Mesenchymal stem cell (in vitro differentiated cells and primary cell): ENCODE data around the gene PLA2G6.

Experiments used
- DNase-seq: peaks from one replicate; pipeline ENCODE4 v3.0.0-alpha.2; 2013
- H2AFZ ChIP-seq: one replicate; pipeline ENCODE4 v1.6.1; 2013; ENCODE audit warnings: low read depth, mild to moderate bottlenecking, control low read depth, inconsistent platforms, low read length, moderate library complexity
- H2AK5ac ChIP-seq: 2 replicates; pipeline ENCODE4 v1.6.1; 2013; ENCODE audit warnings: low read length, moderate library complexity, mild to moderate bottlenecking, inconsistent platforms; ENCODE audit not compliant: severe bottlenecking
- H2BK120ac ChIP-seq: one replicate; pipeline ENCODE4 v1.6.1; 2013; ENCODE audit warnings: low read depth, mild to moderate bottlenecking, inconsistent platforms, low read length, moderate library complexity
- H2BK12ac ChIP-seq, 2 experiments: one replicate each; pipeline ENCODE4 v1.6.1; 2013; ENCODE audit warnings: inconsistent platforms in 2 of 2, low read length in 2 of 2, mild to moderate bottlenecking in 2 of 2, moderate library complexity in 2 of 2, control low read depth in 1 of 2
- H2BK15ac ChIP-seq: one replicate; pipeline ENCODE4 v1.6.1; 2013; ENCODE audit warnings: mild to moderate bottlenecking, low read depth, inconsistent platforms; ENCODE audit not compliant: poor library complexity, severe bottlenecking
- H2BK5ac ChIP-seq: 2 replicates; pipeline ENCODE4 v1.6.1; 2013; ENCODE audit warnings: low read depth, mild to moderate bottlenecking, low read length, control low read depth, inconsistent platforms; ENCODE audit not compliant: poor library complexity, severe bottlenecking
- H3K14ac ChIP-seq, 2 experiments: one replicate each; pipeline ENCODE4 v1.6.1; 2013; ENCODE audit warnings: inconsistent platforms in 2 of 2, low read length in 2 of 2, control low read depth in 1 of 2, mild to moderate bottlenecking in 1 of 2, moderate library complexity in 1 of 2
- H3K18ac ChIP-seq, 2 experiments: one replicate each; pipeline ENCODE4 v1.6.1; 2013; ENCODE audit warnings: inconsistent platforms in 2 of 2, low read length in 2 of 2, control low read depth in 1 of 2, low read depth in 1 of 2, mild to moderate bottlenecking in 1 of 2
- H3K23ac ChIP-seq, 2 experiments: one replicate each; pipeline ENCODE4 v1.6.1; 2013; ENCODE audit warnings: inconsistent platforms in 2 of 2, low read length in 2 of 2, mild to moderate bottlenecking in 2 of 2, moderate library complexity in 2 of 2, control low read depth in 1 of 2
- H3K27ac ChIP-seq: 2 replicates; pipeline ENCODE4 v1.5.1; 2013; ENCODE audit warnings: mild to moderate bottlenecking, moderate library complexity, low read length, control low read depth, inconsistent platforms; ENCODE audit not compliant: poor library complexity, severe bottlenecking
- H3K27me3 ChIP-seq, 2 experiments: 2 replicates each; pipeline versions ENCODE4 v1.6.1 to v1.7.0; 2013; ENCODE audit warnings: low read length in 2 of 2, mild to moderate bottlenecking in 2 of 2, moderate library complexity in 2 of 2, control low read depth in 1 of 2, inconsistent platforms in 1 of 2; ENCODE audit not compliant: control insufficient read depth in 1 of 2, insufficient read depth in 1 of 2
- H3K36me3 ChIP-seq, 2 experiments: 2 replicates each; pipeline versions ENCODE4 v1.6.1 to v1.7.0; 2013; ENCODE audit warnings: low read length in 2 of 2, control low read depth in 1 of 2, inconsistent platforms in 1 of 2, low read depth in 1 of 2, mild to moderate bottlenecking in 1 of 2; ENCODE audit not compliant: insufficient read depth in 2 of 2, control insufficient read depth in 1 of 2
- H3K4ac ChIP-seq, 2 experiments: one replicate each; pipeline ENCODE4 v1.6.1; 2013; ENCODE audit warnings: inconsistent platforms in 2 of 2, low read length in 2 of 2, mild to moderate bottlenecking in 2 of 2, moderate library complexity in 2 of 2, control low read depth in 1 of 2, low read depth in 1 of 2
- H3K4me1 ChIP-seq: 2 replicates; pipeline ENCODE4 v1.6.1; 2013; ENCODE audit warnings: low read depth, low read length, control low read depth; ENCODE audit not compliant: control insufficient read depth, insufficient read depth
- H3K4me2 ChIP-seq: 2 replicates; pipeline ENCODE4 v1.6.1; 2013; ENCODE audit warnings: low read length, mild to moderate bottlenecking, inconsistent platforms; ENCODE audit not compliant: poor library complexity, severe bottlenecking
- H3K4me3 ChIP-seq, 2 experiments: 2 replicates each; pipeline versions ENCODE4 v1.5.1 to v1.7.0; 2013; ENCODE audit warnings: low read length in 2 of 2, mild to moderate bottlenecking in 2 of 2, control low read depth in 1 of 2, low read depth in 1 of 2; ENCODE audit not compliant: insufficient read depth in 1 of 2
- H3K79me1 ChIP-seq: replicated peaks from 2 replicates; pipeline ENCODE4 v1.6.1; 2013; ENCODE audit warnings: mild to moderate bottlenecking, control low read depth, low read length, inconsistent platforms; ENCODE audit not compliant: poor library complexity, severe bottlenecking
- H3K9ac ChIP-seq: 2 replicates; pipeline ENCODE4 v1.7.0; 2013; ENCODE audit warnings: mild to moderate bottlenecking, low read length, moderate library complexity
- H3K9me3 ChIP-seq: 2 replicates; pipeline ENCODE4 v1.7.0; 2013; ENCODE audit warnings: mild to moderate bottlenecking, low read length; ENCODE audit not compliant: control insufficient read depth
- H4K8ac ChIP-seq: one replicate; pipeline ENCODE4 v1.6.1; 2013; ENCODE audit warnings: inconsistent platforms, mild to moderate bottlenecking, low read length, moderate library complexity
- H4K91ac ChIP-seq: one replicate; pipeline ENCODE4 v1.6.1; 2013; ENCODE audit warnings: mild to moderate bottlenecking, low read length, inconsistent platforms
- whole genome bisulfite sequencing: methylation state at CpG from one replicate; pipeline ENCODE4 v1.1.7; 2013; ENCODE audit warnings: mixed read lengths; 5-methylcytosine and 5-hydroxymethylcytosine counted together

The PLA2G6 gene

GRCh38 chr22:38192475-38192863, 10.8 kb upstream of the PLA2G6 start:
- Histone ChIP-seq H2AFZ (no peak overlapping the region), H2BK15ac (no peak overlapping the region), H3K4me3 (no peak overlapping the region)

GRCh38 chr22:38191731-38192474, 10.3 kb upstream of the PLA2G6 start:
- Histone ChIP-seq H2BK120ac (no peak overlapping the region), H3K23ac (peak overlapping the region in 1 of 2 experiments; percentile 96), H3K27ac (no peak overlapping the region), H2BK12ac (peak overlapping the region in 1 of 2 experiments; percentile 29), H2BK15ac (no peak overlapping the region), H3K27me3 (no peaks in the 10 kb centered on the region), H3K18ac (peak overlapping the region in 1 of 2 experiments; percentile 56), H3K4me3 (no peak overlapping the region), H2AK5ac (peak overlapping the region; percentile 35), H3K79me1 (no peaks in the 10 kb centered on the region), H3K4ac (no peak overlapping the region), H3K9ac (peak overlapping the region; percentile 68), H4K91ac (peak overlapping the region; percentile 8), H2AFZ (no peak overlapping the region), H3K14ac (no peak overlapping the region), H3K36me3 (no peaks in the 10 kb centered on the region), H3K4me2 (no peak overlapping the region), H2BK5ac (no peak overlapping the region), H3K9me3 (no peaks in the 10 kb centered on the region), H3K4me1 (peaks cover 8% of the 10 kb centered on the region), H4K8ac (peak overlapping the region; percentile 55)
- DNase-seq, result no peak
- WGBS, result 80% methylated on average over 10 of the region's 10 CpGs

More at GRCh38 chr22:38192475-38192863, 10.8 kb upstream of the PLA2G6 start:
- no peak overlapping the region for H2BK5ac ChIP-seq
- WGBS, result 96% methylated on average over 3 of the region's 3 CpGs
- H3K18ac ChIP-seq, result peak overlapping the region in 1 of 2 experiments; percentile 56
- no peak overlapping the region for H3K4me2 ChIP-seq
- H2BK120ac ChIP-seq, result no peak overlapping the region
- no peak overlapping the region for H4K8ac ChIP-seq
- H3K4me1 ChIP-seq, result peaks cover 8% of the 10 kb centered on the region
- H3K36me3 ChIP-seq, result no peaks in the 10 kb centered on the region
- H3K23ac ChIP-seq, result peak overlapping the region in 1 of 2 experiments; percentile 96
- H2AK5ac ChIP-seq, result no peak overlapping the region
- no peak overlapping the region for H3K4ac ChIP-seq
- peak overlapping the region; percentile 18 to 29 for H2BK12ac ChIP-seq
- H3K27me3 ChIP-seq, result no peaks in the 10 kb centered on the region
- no peak overlapping the region for H3K27ac ChIP-seq
- H3K79me1 ChIP-seq, result no peaks in the 10 kb centered on the region
- H4K91ac ChIP-seq, result no peak overlapping the region
- H3K9ac ChIP-seq, result peak overlapping the region; percentile 68
- H3K14ac ChIP-seq, result no peak overlapping the region
- H3K9me3 ChIP-seq, result no peaks in the 10 kb centered on the region
- DNase-seq, result no peak

GRCh38 chr22:38191055-38191454, 9.4 kb upstream of the PLA2G6 start:
- H3K9me3 ChIP-seq, result no peaks in the 10 kb centered on the region
- no peak overlapping the region for H2BK5ac ChIP-seq
- H3K9ac ChIP-seq, result no peak overlapping the region
- no peak overlapping the region for H3K4me2 ChIP-seq
- H2BK120ac ChIP-seq, result no peak overlapping the region
- no peak overlapping the region for H3K18ac ChIP-seq
- H2BK15ac ChIP-seq, result no peak overlapping the region
- no peak overlapping the region for H3K4ac ChIP-seq
- no peak overlapping the region for H2AFZ ChIP-seq
- H4K91ac ChIP-seq, result no peak overlapping the region
- H2AK5ac ChIP-seq, result no peak overlapping the region
- peaks cover 7% of the 10 kb centered on the region for H3K4me1 ChIP-seq
- no peak overlapping the region for H3K14ac ChIP-seq
- no peaks in the 10 kb centered on the region for H3K36me3 ChIP-seq
- H3K4me3 ChIP-seq, result no peak overlapping the region
- no peak for DNase-seq
- no peaks in the 10 kb centered on the region for H3K79me1 ChIP-seq
- H2BK12ac ChIP-seq, result no peak overlapping the region
- H3K27ac ChIP-seq, result no peak overlapping the region
- H4K8ac ChIP-seq, result no peak overlapping the region
- 91% methylated on average over 14 of the region's 14 CpGs for WGBS
- no peaks in the 10 kb centered on the region for H3K27me3 ChIP-seq
- no peak overlapping the region for H3K23ac ChIP-seq

- WGBS, result 91% methylated on average over 4 of the region's 6 CpGs
- H3K27ac ChIP-seq, result no peak overlapping the region
- no peak overlapping the region for H2BK15ac ChIP-seq
- DNase-seq, result no peak
- H3K4me2 ChIP-seq, result no peak overlapping the region
- H3K36me3 ChIP-seq, result no peaks in the 10 kb centered on the region
- H4K8ac ChIP-seq, result no peak overlapping the region
- H2BK12ac ChIP-seq, result no peak overlapping the region
- H3K27me3 ChIP-seq, result no peaks in the 10 kb centered on the region
- H2BK120ac ChIP-seq, result no peak overlapping the region
- H3K4me3 ChIP-seq, result no peak overlapping the region
- no peak overlapping the region for H3K14ac ChIP-seq
- H3K23ac ChIP-seq, result no peak overlapping the region
- H3K18ac ChIP-seq, result no peak overlapping the region
- peaks cover 7% of the 10 kb centered on the region for H3K4me1 ChIP-seq
- H3K9me3 ChIP-seq, result no peaks in the 10 kb centered on the region
- no peak overlapping the region for H2AFZ ChIP-seq
- no peak overlapping the region for H2AK5ac ChIP-seq
- no peak overlapping the region for H3K9ac ChIP-seq
- H3K79me1 ChIP-seq, result no peaks in the 10 kb centered on the region
- no peak overlapping the region for H3K4ac ChIP-seq
- H4K91ac ChIP-seq, result no peak overlapping the region
- no peak overlapping the region for H2BK5ac ChIP-seq
Measured at GRCh38 chr22:38190581-38190980, 9.0 kb upstream of the PLA2G6 start.
